Activated CD8-positive, alpha-beta memory T cell treated with anti-CD3 and anti-CD28 coated beads, Interleukin-2, amount 50 U/mL, for 4 hours (primary cell): Measurements from ENCODE around the gene CENPX.

Source experiments
- DNase-seq: peaks from one replicate; pipeline ENCODE4 v3.0.0-alpha.2; 2020

CENPX gene

GRCh38 chr17:82009413-82009812 lies 13.3 kb downstream of the CENPX start:
- DNase-seq, result no peak

GRCh38 chr17:82008941-82009405 lies 13.7 kb downstream of the CENPX start:
- DNase-seq, result no peak

DNA sequence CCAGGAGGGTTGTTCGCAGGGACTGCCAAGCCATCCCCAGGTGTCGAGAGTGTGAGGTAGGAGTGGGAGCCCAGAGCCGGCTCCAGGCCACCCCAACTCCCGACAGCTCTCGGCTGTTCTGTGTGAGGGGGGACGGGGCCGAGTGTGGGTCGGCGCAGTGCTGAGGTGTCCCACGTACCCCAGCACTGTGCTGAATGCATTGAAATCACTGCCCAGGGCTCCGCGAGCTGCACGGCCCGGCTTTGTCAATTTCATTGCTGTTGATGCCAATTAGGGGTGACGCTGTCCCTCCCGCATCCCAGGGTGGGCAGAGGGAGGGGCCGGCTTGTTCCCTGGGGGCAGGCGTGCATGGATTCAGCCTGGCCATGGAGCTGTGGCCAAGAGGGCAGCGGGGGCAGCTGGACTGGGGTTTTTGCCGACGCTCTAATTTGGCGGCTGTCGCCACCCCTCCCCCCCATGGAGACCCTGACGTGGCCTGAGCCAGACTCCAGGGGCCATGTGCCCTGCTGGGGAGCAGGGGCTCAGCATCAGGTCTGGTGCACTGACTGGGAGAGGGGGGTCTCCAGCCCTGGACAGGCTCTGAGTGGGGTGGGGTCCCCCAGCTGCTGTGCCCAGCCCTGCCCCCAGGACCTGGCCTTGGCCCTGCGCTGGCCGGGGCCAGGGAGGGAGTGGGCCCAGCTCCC lies 14.3 kb downstream of the CENPX start:
- no peak for DNase-seq

DNA sequence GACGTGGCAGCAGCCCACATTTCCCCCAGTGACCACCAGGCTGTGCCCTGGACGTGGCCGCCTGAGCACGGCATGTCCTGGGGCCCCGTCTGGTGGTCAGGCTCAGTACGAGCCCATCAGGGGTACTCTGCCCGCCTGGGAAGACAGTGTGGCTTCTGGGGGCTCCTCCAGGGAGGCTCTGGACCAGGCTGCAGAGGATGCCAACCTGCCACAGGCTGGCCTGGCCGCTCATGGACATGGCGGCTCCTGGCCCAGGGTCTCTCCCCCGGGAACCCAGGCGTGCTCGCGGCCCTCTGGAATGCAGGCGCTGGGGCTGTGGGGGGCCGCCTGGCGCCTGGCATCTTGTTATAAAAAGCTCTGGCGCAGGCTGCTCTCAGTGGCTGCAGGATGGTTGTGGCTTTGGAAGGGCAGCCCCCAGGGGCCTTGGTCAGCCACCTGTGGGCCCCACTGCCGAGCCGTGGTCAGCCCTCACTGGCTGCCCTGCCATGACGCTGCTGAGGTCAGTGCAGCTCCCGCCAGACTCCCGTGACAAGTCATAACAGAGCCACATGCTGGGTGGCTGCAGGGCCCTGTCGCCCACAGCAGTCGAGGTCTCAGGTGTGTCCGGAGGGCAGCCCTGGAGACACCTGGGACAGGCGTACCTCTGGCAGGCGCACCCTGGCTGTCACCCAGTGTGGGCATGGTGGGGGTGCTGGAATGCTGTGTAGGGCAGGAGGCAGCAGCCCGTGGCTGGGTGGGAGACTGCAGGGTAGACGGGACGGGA lies 15.0 kb downstream of the CENPX start:
- DNase-seq, result no peak

DNA sequence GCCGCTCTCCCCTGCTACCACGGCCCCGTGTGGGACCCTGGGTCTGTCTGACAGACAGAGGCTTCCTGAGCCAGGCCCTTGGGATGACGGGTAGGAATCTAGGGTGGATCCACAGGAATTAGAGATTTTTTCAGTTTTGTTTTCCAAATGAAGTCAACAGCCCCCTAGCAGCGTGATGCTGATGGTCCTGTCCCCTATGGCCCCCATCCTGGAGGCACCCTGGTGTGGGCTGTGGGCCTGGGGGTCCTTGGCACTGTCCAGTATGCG lies 15.5 kb downstream of the CENPX start:
- no peak for DNase-seq

DNA sequence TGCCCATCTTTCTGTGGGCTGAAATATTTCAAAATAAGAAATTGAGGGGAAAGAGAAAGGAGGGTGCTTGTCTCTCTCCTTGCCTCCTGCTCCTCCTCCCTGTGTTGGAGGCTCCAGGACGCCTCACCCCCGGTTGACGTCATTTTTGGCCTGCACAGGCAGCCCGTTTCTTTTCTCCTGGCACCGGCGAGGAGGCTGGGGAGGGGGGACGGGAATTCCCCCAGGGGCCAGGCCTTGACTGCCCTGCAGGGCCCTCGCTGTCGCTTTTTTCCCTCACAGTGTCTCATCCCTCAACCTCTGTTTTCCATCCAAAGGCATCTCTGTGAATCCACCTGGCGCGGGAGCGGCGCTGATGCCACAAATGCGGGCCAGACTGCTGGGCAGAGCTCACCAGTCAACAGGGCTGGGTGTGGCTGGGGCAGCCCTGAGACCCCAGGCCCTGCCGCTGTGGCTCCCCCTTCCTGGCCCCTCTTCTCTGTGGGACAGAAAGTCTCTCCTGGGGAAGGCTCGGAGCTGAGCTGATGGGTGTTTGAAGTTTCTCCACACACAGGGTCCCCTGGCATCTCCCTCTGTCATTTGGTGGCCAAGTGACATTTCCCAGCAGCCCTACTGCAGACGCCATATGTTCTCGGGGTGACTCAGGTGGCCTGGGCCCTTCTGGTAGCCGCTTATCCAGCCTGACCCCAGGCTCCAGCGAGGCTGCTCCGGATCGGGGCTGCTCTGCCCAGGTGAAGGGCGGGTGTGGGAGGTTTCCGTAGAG lies 16.0 kb downstream of the CENPX start:
- no peak for DNase-seq

DNA sequence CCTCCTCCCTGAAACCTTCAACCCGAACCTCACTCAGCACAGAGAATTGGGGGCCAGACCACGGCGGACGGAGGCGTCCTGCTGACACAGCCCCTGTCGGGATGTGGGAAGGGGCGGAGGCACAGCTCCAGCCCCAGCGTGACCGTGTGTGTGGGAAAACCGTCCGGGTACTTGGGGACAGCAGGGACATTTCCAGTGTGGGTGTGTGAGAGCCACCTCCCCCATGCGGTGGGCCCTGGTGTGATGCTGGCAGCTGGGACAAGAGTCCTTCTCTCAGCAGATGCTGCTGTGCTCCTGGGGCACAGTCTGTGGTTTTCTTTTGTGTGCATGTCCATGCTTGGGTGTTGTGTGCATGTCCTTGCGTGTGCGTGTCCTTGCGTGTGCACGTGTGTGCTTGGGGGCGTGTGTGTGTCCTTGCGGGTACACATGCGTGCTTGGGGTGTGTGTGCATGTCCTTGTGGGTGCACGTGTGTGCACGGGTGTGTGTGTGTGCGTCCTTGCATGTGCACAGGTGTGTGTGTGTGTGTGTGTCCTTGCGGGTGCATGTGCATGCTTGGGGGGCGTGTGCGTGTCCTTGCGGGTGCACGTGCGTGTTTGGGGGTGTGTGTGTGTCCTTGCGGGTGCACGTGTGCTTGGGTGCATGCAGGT lies 16.9 kb downstream of the CENPX start:
- no peak for DNase-seq

DNA sequence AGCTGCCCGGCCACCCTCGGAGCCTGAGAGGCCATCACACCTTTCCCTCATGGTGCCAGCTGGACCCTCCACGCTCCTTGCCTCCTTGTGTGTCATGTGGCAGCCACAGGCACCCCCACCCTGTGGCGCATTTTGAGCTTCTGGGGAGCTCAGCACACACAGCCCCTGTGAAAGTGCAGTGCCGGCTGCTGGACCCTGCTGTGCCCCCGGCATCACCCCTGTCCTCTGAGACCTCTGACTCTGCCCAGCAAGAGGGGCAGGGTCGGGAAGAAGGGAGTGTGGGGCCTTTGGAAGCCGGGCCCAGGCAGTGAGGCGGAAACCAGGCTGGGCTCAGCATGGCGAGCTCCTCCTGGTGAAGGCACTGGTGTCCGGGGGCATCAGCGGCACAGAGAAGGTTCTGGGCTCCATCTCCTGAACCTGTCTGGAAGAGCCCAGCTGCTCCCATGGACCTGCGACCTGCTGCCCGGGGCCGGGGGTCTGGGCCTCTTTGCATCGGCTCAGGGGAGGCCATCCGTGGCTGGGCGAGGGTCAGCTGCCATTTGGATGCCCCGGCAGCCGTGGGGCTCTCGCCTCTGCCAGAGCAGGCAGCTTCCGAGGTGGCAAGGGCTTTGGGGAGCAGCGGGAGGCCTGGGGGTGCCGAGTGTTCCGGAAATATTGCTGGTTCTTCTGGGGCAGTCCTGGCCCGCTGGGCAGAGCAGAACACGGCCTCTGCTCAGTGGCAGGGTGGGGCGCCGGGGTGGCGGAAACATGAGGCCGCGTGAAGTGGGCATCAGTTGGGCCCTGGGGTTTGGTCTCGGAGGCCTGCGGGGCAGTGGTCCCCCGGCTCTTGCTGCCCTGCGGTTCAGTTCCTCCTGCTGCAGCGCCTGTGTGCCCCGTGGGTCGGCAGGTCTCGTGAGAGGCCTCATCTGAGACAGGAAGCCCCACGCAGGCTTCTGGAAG lies 17.9 kb downstream of the CENPX start:
- no peak for DNase-seq

DNA sequence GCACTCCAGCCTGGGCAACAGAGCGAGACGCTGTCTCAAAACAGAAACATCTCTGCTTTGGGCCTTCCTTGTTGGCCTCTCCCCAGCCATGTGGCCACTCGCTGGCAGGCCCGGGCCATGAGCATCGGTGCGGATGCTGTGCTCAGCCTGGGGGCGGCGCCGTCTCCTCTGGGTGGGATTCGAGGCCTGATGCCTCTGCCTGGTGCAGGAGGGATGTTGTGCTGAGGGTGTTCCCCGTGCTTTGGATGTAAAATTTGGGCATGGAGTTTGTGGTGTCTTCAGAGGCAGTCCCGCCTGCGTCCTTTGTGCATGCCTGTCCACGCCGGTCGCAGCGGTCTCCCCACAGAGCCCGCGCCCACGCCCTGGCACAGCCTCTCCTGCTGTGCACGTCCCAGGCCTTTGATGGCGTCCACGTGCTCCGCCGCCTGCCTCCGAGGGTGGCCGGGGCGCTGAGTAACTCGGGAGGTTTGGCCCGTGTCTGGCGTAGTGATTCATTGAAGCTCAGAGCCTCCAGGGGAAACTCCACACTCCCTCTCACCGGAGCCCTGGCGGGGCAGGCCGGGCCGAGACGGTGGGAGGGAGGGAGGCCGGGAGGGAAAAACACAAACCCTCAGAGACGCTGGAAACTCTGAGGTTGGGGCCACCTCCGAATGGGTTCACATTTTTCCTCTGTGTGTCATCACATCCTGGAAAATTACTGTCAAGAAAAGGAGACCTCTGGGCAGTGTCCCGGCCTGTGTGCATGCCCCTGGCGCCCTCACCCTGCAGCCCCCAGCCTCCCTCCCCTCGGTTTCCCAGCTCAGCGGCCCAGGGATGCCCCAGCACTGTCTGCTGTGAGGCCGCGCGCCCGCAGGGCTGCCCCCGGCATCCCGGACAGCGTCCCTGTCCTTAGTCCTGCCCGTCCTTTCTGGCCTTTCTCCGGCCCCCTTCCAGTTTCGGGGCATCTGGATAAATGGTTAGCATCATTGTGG lies 19.0 kb downstream of the CENPX start:
- no peak for DNase-seq

DNA sequence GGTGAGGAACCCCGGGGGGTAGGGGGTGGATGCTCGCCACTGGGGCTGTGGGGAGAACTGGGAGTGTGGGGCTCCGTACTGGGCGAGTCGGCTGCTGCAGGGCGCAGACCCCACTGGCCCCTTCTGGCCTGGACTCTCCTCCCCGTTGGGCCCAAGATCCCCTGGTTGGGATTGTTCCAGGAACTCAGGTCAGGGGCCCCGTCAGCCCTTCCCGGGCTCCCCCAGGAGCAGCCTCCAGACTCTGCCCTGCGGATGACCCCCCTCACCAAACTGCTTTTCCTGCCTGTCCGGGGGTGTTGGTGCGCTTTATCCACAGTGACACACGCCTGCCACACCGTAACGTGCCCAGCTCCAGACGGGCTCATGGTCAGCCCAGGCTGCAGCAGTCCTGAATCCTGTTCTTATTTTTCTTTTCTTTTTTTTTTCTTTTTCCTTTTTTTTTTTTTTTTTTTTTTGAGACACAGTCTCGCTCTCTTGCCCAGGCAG lies 21.1 kb downstream of the CENPX start:
- no peak for DNase-seq

GRCh38 chr17:82000803-82001570 lies 21.7 kb downstream of the CENPX start:
- DNase-seq, result no peak

- no peak for DNase-seq
Observed at GRCh38 chr17:81999976-82000802, 22.5 kb downstream of the CENPX start.

DNA sequence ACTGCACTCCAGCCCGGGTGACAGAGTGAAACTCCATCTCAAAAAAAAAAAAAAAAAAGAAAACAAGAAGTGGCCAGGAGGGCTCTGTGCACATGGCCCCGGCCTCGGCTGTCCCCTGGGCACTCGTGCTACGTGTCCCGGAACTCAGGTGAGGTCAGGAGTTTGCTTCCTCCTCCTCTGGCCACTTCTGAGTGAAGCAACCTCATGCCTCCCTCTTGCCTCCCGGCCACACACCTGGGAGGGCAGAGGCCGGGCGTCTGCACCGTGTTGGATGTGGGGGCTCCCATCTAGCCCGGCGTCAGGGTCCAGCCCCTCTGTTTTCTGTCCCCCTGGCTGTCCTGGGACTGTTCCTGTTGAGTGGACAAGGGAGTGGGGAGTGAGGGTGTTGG lies 23.1 kb downstream of the CENPX start:
- DNase-seq, result no peak

DNA sequence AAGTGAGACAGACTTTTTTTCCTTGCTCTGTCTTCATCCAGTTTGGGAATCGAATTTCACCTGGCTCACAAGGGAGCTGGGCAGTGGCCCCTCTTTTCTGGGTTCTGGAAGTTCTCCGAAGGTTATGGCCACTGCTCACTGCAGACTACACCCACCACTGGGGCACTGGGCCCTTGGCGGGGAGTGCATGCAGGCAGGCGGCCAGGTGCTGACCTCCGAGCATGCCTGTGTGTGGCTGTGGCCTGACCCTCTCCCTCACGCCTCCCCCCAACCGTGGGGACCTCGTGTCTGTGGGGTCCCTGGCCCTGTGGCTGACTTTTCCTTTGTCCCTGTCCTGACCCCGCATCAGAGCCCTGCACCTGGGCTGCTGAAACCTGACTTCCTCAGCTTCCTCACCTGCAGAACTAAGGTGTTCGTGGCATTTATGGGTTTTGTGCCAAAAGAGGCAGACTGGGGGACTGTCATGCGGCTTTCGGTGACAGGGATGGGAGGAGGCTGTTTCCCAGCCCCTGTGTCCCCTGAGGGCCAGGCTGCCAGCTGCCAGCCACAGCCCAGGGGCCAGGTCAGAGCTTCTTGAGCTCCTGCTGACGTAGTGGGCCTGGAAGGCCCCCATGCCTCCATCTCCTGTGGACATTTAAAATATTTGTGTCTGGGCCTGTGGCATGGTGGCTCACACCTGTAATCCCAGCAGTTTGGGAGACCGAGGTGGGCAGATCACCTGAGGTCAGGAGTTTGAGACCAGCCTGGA lies 23.8 kb downstream of the CENPX start:
- no peak for DNase-seq

DNA sequence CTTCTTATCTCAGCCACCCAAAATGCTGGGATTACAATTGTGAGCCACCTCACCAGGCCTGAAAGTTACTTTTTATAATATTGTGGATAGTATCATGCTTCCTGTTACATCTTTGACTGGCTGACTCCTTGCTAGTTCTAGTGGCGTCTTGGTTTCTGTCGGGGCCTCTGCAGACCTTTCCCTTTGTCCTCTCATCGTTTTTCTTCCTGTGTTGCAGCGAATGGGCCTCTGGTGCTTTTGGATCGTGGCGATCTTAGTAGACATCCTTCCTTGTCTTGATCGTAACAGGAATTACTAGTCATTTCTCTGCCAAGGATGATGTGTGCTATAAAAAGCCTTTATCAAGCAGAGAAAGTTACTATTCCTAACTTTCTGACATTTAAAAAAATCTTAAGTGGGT lies 24.5 kb downstream of the CENPX start:
- DNase-seq, result no peak

DNA sequence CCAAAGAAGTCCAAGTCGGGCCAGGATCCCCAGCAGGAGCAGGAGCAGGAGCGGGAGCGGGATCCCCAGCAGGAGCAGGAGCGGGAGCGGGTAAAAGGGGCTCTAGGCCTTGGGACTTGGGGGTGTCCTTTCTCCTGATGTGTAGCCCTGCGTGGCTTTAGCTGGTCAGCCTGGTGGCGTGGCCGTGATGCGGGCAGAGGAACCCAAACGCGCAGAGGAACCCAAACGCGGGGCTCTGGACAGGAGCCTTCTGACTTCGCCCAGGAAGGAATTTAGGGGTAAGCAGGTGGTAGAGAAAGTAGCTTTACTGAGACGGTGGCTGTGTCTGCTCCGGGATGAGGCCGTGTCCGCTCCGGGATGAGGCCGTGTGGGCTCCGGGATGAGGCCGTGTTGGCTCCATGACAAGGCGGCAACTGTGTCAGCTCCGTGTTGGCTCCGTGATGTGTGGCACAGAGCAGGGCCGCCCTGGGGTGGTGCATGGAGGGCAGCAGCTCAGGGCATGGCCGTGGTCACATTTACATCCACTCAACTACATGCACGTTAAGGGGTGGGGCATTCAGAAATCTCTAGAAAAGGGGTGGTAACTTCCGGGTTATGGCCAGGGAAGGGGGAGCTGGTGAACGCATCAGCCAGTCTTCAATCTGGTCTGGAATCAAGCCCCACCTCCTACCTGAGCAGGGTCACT lies 25.8 kb downstream of the CENPX start:
- DNase-seq, result no peak

DNA sequence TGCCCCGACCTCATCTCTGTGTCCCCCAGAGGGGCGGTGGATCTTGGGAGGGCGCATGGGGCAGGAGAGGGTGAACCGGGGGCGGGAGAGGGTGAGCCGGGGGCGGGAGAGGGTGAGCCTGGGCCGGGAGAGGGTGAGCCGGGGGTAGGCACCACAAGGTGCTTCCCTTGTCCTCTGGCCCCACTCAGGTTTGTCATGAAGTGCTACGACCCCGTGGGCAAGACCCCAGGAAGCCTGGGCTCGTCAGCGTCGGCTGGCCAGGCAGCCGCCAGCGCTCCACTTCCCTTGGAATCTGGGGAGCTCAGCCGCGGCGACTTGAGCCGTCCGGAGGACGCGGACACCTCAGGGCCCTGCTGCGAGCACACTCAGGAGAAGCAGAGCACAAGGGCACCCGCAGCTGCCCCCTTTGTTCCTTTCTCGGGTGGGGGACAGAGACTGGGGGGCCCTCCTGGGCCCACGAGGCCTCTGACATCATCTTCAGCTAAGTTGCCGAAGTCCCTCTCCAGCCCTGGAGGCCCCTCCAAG lies 26.4 kb downstream of the CENPX start:
- no peak for DNase-seq
